ENCODE data around the gene SYT11.

DNA sequence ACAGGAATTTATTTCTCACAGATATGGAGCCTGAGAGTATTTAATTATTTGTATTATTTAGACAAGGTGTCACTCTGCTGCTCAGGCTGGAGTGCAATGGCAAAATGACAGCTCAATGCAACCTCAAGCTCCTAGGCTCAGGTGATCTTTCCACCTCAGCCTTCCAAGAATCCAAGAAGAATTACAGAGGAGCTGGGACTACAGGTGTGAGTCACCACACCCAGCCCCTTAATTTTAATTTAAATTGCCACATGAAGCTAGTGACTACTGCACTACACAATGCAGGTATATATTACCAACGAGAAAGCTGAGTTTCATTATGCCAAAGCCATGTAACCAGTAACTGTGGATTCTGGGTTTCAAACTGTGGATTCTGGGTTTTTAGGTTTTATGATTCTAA, 72.7 kb downstream of the SYT11 start:
- TF ChIP-seq, protein P1, sequence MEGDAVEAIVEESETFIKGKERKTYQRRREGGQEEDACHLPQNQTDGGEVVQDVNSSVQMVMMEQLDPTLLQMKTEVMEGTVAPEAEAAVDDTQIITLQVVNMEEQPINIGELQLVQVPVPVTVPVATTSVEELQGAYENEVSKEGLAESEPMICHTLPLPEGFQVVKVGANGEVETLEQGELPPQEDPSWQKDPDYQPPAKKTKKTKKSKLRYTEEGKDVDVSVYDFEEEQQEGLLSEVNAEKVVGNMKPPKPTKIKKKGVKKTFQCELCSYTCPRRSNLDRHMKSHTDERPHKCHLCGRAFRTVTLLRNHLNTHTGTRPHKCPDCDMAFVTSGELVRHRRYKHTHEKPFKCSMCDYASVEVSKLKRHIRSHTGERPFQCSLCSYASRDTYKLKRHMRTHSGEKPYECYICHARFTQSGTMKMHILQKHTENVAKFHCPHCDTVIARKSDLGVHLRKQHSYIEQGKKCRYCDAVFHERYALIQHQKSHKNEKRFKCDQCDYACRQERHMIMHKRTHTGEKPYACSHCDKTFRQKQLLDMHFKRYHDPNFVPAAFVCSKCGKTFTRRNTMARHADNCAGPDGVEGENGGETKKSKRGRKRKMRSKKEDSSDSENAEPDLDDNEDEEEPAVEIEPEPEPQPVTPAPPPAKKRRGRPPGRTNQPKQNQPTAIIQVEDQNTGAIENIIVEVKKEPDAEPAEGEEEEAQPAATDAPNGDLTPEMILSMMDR (IDR thresholded peaks at IDR 0.05), result no peak
- TF ChIP-seq POLR2AphosphoS5 (IDR thresholded peaks at IDR 0.05), result no peak
